GM23248 (cell line): ENCODE measurements around the gene OMA1. TPM values are rescaled to one million over a fixed set of nuclear protein-coding genes. Genes with fewer than 3 reads are reported as not detected.

Source experiments
- DNase-seq: peaks from one replicate; pipeline ENCODE4 v3.0.0-alpha.2; 2015
- H2AFZ ChIP-seq: fragments of 200-600 bp; sonication (generic); 2 replicates; pipeline ENCODE4 v1.6.1; 2016; ENCODE audit warnings: antibody characterized with exemption
- H3F3A ChIP-seq: fragments of 200-600 bp; sonication (generic); 2 replicates; pipeline ENCODE4 v1.6.1; 2016; ENCODE audit warnings: mild to moderate bottlenecking, antibody characterized with exemption, mixed run types; ENCODE audit not compliant: insufficient read depth
- H3K27ac ChIP-seq: fragments of 200-600 bp; sonication (generic); 2 replicates; pipeline ENCODE4 v1.5.1; 2016; ENCODE audit warnings: mild to moderate bottlenecking
- H3K27me3 ChIP-seq: fragments of 200-600 bp; sonication (generic); replicated peaks from 2 replicates; pipeline ENCODE4 v1.6.1; 2016; ENCODE audit warnings: mild to moderate bottlenecking; ENCODE audit not compliant: insufficient read depth
- H3K36me3 ChIP-seq: fragments of 200-600 bp; sonication (generic); 2 replicates; pipeline ENCODE4 v1.6.1; 2016; ENCODE audit warnings: low read depth, mild to moderate bottlenecking
- H3K4me1 ChIP-seq: fragments of 200-600 bp; sonication (generic); 2 replicates; pipeline ENCODE4 v1.6.1; 2016; ENCODE audit warnings: mild to moderate bottlenecking; ENCODE audit not compliant: insufficient read depth
- H3K4me2 ChIP-seq: fragments of 200-600 bp; sonication (generic); one replicate; pipeline ENCODE4 v1.6.1; 2016; ENCODE audit warnings: mild to moderate bottlenecking; ENCODE audit not compliant: unreplicated experiment
- H3K4me3 ChIP-seq: fragments of 200-600 bp; sonication (generic); 2 replicates; pipeline ENCODE4 v1.5.1; 2016; ENCODE audit warnings: mild to moderate bottlenecking
- H3K79me2 ChIP-seq: fragments of 200-600 bp; sonication (generic); 2 replicates; pipeline ENCODE4 v1.6.1; 2016; ENCODE audit warnings: mild to moderate bottlenecking; ENCODE audit not compliant: insufficient read depth
- H3K9ac ChIP-seq: fragments of 200-600 bp; sonication (generic); 2 replicates; pipeline ENCODE4 v1.6.1; 2016; ENCODE audit warnings: mild to moderate bottlenecking
- H3K9me2 ChIP-seq: fragments of 200-600 bp; sonication (generic); 2 replicates; pipeline ENCODE4 v1.6.1; 2016; ENCODE audit warnings: mixed run types, mild to moderate bottlenecking, moderate library complexity; ENCODE audit not compliant: insufficient read depth
- H3K9me3 ChIP-seq: fragments of 200-600 bp; sonication (generic); one replicate; pipeline ENCODE4 v1.6.1; 2017; ENCODE audit warnings: low read depth
- H4K20me1 ChIP-seq: fragments of 200-600 bp; sonication (generic); 2 replicates; pipeline ENCODE4 v1.6.0; 2016; ENCODE audit not compliant: insufficient read depth
- EZH2 ChIP-seq: fragments of 200-600 bp; sonication (generic); IDR thresholded peaks from 2 replicates; pipeline ENCODE4 v1.6.1; 2018; ENCODE audit warnings: antibody characterized with exemption, mild to moderate bottlenecking; ENCODE audit not compliant: insufficient read depth, poor library complexity, severe bottlenecking
- EZH2phosphoT487 ChIP-seq: fragments of 200-600 bp; sonication (generic); IDR thresholded peaks from 2 replicates; pipeline ENCODE4 v1.6.1; 2018; ENCODE audit warnings: antibody characterized with exemption, moderate library complexity, mild to moderate bottlenecking, low read depth; ENCODE audit not compliant: insufficient read depth
- WGBS, 2 experiments: methylation state at CpG; one replicate each; pipeline ENCODE4 v1.1.6; 2015 to 2017; ENCODE audit warnings: low lambda C conversion rate in 2 of 2, low coverage in 1 of 2; ENCODE audit errors: missing lambda C conversion rate in 2 of 2; 5-methylcytosine and 5-hydroxymethylcytosine counted together
- in situ Hi-C: fragments of 300-500 bp; cut with MboI; formaldehyde crosslinking; loops from 2 replicates; pipeline ENCODE4 v1.15.0; 2020
- polyA plus RNA-seq: library from polyadenylated mRNA; unstranded; fragments of >200 nt; fragmentation: Nextera tagmentation; extraction: Ambion mirVana; gene quantifications from 2 replicates; pipeline ENCODE4 v1.2.1, GENCODE V29; 2016
- total RNA-seq: library from RNA; depleted of rRNA; stranded (reverse); fragments of >200 nt; shearing (Covaris generic); gene quantifications from 2 replicates; pipeline ENCODE4 v1.2.3, GENCODE V29; 2014

The OMA1 gene
- total and polyA plus RNA-seq, 2 experiments from 2014 or later, result 13.2 to 14.0 TPM

DNA sequence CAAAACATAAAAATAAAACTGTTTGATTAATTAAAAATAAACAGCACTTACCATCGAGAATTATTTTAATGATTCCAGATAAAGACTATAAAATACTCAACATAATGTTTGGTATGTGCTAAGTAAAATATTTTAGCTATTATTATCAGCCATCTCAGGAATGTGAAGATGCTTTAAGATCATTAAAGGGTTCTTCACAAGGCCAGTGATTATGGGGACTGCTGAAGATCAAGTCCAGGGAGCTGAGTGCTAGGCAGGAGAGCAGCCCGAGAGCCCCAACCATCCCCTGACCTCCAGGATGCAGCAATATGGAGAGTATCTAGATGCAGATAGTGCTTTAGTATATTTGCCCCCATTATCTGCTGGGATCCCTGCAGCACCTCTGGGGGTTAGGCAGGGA, 35.1 kb upstream of the OMA1 start:
- no peak for DNase-seq
- Histone ChIP-seq H3F3A (peaks cover 38% of the 10 kb centered on the region), H3K4me1 (peaks cover 33% of the 10 kb centered on the region), H3K27me3 (no peaks in the 10 kb centered on the region), H3K9me2 (no peaks in the 10 kb centered on the region), H3K36me3 (no peaks in the 10 kb centered on the region), H3K4me2 (no peak overlapping the region), H3K9ac (no peak overlapping the region), H2AFZ (no peak overlapping the region), H3K27ac (no peak overlapping the region), H3K9me3 (no peaks in the 10 kb centered on the region), H3K4me3 (no peak overlapping the region), H4K20me1 (no peaks in the 10 kb centered on the region), H3K79me2 (no peaks in the 10 kb centered on the region)
- TF ChIP-seq EZH2, result no peak
- TF ChIP-seq EZH2phosphoT487, result no peak
- in situ Hi-C loops, result no loop called here
- WGBS, 2 experiments, result 83 to 87% methylated on average over 2 of the region's 2 CpGs

DNA sequence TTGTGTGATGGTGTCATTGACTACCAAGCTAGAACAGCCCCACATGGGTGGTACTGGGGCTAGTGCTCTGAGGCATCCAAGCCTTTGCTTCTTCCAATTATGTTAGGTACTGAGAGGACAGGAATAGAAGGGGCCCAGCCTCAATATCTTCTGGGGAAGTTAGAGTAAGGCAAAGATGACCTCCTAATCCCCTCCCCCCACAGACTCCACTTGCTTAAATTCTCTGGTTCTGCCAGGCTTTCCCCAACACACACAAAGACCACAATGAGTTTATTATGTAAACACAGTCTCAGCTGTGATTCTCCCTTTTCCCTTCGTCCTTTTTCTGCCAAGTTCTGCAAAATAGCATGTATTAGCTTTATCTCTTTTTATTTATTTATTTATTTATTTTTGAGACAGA, 33.7 kb upstream of the OMA1 start:
- H3K4me1 ChIP-seq, result peaks cover 18% of the 10 kb centered on the region
- H3K4me2 ChIP-seq, result no peak overlapping the region
- no peaks in the 10 kb centered on the region for H3K79me2 ChIP-seq
- H4K20me1 ChIP-seq, result no peaks in the 10 kb centered on the region
- in situ Hi-C loops, result no loop called here
- H3F3A ChIP-seq, result peaks cover 25% of the 10 kb centered on the region
- no peaks in the 10 kb centered on the region for H3K36me3 ChIP-seq
- H3K4me3 ChIP-seq, result no peak overlapping the region
- H2AFZ ChIP-seq, result no peak overlapping the region
- no peak overlapping the region for H3K9ac ChIP-seq
- H3K9me2 ChIP-seq, result no peaks in the 10 kb centered on the region
- TF ChIP-seq EZH2 (no peak), EZH2phosphoT487 (no peak)
- no peaks in the 10 kb centered on the region for H3K9me3 ChIP-seq
- WGBS, 2 experiments, result 61 to 77% methylated on average over 1 of the region's 1 CpG
- no peaks in the 10 kb centered on the region for H3K27me3 ChIP-seq
- peak; percentile 50 for DNase-seq
- no peak overlapping the region for H3K27ac ChIP-seq

DNA sequence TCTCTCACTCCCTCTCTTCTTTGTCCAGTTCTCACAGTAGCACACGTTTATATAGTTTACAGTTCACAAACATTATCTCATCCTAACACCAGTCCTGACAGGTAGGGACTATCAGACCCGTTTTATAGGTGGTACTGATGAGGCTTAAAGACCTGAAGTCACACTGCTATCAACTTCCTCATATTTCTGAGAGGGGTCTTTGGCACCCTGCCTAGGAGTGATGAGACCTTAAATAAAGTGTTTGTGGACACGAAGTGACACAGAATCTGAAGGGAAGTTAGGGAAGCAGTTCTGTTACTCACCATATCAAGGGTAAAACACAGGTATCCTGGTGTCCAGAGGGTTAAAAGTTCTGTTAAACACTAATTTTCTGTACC, 31.1 kb upstream of the OMA1 start:
- Histone ChIP-seq H3K27ac (peak overlapping the region; percentile 8; the same call in 1 of the 2 replicates), H3K79me2 (no peaks in the 10 kb centered on the region), H2AFZ (peak overlapping the region; percentile 75), H3F3A (peaks cover 11% of the 10 kb centered on the region; the same call in 1 of the 2 replicates), H3K4me2 (peak overlapping the region; percentile 59), H3K4me3 (peak overlapping the region; percentile 53), H4K20me1 (no peaks in the 10 kb centered on the region), H3K27me3 (no peaks in the 10 kb centered on the region), H3K9me3 (no peaks in the 10 kb centered on the region), H3K4me1 (no peaks in the 10 kb centered on the region), H3K36me3 (no peaks in the 10 kb centered on the region), H3K9me2 (no peaks in the 10 kb centered on the region), H3K9ac (0 out of 2 replicates have a peak overlapping the region, but pooled peaks have one; percentile 19)
- in situ Hi-C loops, result no loop called here
- DNase-seq, result no peak
- TF ChIP-seq EZH2phosphoT487, result no peak
- 9 to 10% methylated on average over 3 of the region's 3 CpGs for WGBS, 2 experiments

DNA sequence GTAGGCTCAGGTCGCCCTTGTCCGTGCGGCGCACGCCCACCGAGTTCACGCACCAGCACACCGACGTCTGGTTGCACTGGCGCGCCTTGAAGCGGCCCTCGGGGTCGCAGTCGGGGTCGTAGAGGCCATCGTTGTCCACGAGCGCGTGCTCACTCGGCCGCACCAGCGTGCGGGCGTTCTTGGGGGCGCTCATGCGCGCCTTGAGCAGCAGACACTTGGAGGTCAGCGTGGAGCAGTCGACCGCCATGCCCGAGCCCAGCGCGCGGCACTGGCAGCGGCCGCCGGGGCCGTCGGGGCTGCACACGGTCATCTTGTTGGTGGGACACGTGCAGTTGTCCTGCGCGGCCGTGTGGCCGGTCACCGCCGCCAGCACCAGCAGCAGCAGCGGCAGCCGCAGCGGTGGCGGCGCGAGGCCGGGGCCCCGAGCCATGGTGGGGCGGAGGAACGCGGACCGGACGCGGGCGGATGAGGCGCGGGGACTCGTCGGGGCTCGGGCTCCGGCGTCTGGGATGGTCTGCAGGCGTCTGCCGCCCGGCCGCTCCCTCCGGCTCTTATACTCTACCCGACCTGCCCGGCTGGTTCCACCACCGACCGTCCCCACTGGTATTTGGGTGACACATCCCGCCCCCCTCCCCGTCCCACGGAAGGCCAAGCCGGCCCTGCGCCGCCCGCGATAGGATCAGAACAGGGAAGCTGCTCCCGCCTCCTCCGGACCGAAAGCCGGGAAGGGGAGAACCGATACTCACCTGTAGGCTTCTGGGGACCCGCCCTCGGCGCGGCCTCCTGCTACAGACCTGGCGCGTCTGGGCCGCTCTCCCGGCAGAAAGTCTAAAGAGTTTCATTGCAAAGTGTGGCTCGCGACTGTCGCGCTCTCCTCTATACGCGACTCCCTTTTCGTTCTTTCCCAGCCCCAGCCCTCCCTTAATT, 30.5 kb upstream of the OMA1 start, which contains the start of gene TACSTD2:
TSS of gene TACSTD2 (minus strand) at position 526 of the 927 bp plus-strand sequence. CDS start at position 430, 96 bp downstream.
- H3K4me1 ChIP-seq, result no peaks in the 10 kb centered on the region
- H3K9me3 ChIP-seq, result no peaks in the 10 kb centered on the region
- H3K4me3 ChIP-seq, result peak within 1 kb of the TSS; percentile 53
- TF ChIP-seq EZH2 (no peak), EZH2phosphoT487 (no peak)
- no peaks in the 10 kb centered on the region for H3K9me2 ChIP-seq
- in situ Hi-C loops, result no loop called here
- DNase-seq, result peak; percentile 47
- H3F3A ChIP-seq, result peaks cover 11% of the 10 kb centered on the region; the same call in 1 of the 2 replicates
- peak within 1 kb of the TSS; percentile 19 for H3K9ac ChIP-seq
- peak within 1 kb of the TSS; percentile 8; the same call in 1 of the 2 replicates for H3K27ac ChIP-seq
- no peaks in the 10 kb centered on the region for H3K79me2 ChIP-seq
- H3K36me3 ChIP-seq, result no peaks in the 10 kb centered on the region
- no peaks in the 10 kb centered on the region for H3K27me3 ChIP-seq
- 5 to 8% methylated on average over 58 to 69 of the region's 107 CpGs for WGBS, 2 experiments
- peak within 1 kb of the TSS; percentile 59 for H3K4me2 ChIP-seq
- no peaks in the 10 kb centered on the region for H4K20me1 ChIP-seq
- H2AFZ ChIP-seq, result peak within 1 kb of the TSS; percentile 75
